AG08396 (cell line): ENCODE data around the gene ORAI1.
"Not testable (repeated sequence)": the region's sequence is repeated elsewhere in the genome, so short reads cannot be mapped to it uniquely, and the experiment has no call there.

ENCODE experiments used
- DNase-seq: peaks from one replicate; pipeline ENCODE4 v3.0.0; 2012; ENCODE audit warnings: low spot score, mixed read lengths

Gene ORAI1

DNA sequence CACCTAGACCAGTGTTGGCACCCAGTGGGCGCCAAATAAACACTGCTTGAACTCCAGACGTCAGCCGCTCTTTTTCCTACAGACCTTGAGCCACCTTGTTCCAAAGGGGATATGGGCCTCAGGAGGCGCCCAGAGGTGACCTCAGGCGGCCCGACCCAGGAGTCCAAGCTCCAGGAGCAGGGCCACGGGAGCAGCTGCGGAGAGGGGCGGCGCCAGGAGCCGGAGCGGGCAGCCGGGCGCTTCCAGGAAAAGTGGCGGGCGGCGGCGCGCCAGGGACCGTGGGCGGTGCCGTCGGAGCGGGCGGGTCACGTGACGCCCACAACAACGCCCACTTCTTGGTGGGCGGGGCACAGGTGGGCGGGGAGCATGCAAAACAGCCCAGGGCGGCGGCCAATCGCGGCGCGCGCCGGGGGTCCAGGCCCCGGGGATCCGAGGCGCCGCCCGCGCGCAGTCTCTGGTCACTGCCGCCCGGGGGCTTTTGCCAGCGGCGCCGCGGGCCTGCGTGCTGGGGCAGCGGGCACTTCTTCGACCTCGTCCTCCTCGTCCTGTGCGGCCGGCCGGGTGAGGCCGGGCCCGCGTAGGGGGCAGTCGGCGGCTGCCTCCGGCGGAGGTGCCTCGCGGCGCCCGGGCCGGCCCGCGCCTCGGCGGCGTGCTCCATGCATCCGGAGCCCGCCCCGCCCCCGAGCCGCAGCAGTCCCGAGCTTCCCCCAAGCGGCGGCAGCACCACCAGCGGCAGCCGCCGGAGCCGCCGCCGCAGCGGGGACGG, at the start of gene ORAI1:
Gene ORAI1 (plus strand): TSS at position 444 of the 766 bp plus-strand sequence.
- DNase-seq, result peak; percentile 99

GRCh38 chr12:121576851-121577391, 49.4 kb upstream of the ORAI1 start:
- peak; percentile 84 for DNase-seq

- DNase-seq, result peak; percentile 13
Observed at GRCh38 chr12:121577443-121578180, 48.7 kb upstream of the ORAI1 start.

GRCh38 chr12:121578230-121579189, 47.8 kb upstream of the ORAI1 start:
- peak; percentile 81 for DNase-seq

DNA sequence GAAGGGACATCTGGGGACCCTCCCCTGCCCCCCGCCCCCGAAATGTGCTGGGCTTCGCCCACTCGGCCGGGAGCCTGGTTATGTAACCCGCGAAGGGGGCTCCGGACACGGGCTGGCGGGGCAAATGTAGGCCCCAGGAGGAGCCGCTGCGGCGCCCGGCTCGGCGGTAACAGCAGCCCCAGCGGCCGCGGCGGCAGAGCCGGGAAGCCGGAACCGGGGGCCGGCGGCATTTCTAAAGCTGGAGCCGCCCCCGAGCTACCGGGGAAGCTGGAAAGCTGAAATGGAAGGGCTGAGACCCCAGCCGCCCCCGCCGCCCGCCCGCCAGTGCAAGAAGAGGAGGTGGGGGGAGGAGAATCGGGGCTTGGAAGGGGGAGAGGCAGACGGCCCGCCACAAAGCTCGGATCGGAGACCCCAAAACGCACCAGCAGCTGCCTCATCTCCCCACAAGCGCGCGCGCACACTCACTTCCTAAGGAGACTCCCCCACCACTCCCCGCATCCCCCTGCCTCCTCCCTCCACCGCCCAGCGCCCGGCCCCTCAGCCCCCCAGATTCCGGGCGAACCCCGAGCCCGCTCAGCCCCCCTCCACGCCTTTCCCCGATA, 47.0 kb upstream of the ORAI1 start:
- DNase-seq, result peak; percentile 43

DNA sequence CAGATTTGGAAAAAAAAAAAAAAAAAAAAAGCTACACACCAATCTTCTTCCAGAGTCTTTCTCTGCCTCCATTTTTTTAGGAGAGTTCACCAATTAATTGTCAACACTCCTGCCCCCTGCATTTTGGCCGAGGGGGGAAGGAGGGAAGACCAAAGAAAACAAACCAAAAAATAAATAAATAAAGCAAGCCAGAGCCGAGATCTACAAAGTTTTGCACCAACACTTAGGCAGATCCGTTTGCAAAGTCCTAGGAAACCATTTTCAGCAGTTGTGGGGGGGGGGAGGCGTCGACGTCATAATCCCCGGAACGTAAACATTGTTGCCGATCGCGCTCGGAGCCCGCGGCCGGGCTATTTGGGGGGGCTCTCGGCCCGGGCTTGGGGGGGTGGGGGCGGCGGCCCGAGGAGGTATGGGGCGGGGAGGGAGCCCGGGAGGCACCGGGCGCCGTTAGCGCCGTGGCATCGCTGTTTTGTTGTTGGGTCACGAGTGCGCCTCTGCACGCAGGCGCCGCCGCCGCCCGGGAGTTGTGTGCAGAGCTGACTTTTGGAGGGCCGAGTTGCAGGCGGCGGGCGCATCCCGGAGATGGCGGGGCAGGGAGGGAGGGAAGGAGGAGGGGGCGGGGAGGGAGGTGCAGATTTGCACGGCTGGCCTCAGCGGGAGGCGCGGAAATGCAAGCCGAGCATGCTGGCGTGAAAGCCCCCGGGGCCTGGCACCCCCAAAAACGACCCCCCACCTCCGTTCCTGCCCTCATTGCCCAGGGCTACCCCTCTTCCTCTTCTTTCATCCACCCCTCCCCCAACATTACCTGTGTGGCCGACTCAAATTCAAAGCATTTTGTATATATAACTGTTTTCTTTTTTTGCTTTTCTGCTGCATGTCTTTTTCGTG, 46.1 kb upstream of the ORAI1 start:
- DNase-seq, result peak; percentile 77

DNA sequence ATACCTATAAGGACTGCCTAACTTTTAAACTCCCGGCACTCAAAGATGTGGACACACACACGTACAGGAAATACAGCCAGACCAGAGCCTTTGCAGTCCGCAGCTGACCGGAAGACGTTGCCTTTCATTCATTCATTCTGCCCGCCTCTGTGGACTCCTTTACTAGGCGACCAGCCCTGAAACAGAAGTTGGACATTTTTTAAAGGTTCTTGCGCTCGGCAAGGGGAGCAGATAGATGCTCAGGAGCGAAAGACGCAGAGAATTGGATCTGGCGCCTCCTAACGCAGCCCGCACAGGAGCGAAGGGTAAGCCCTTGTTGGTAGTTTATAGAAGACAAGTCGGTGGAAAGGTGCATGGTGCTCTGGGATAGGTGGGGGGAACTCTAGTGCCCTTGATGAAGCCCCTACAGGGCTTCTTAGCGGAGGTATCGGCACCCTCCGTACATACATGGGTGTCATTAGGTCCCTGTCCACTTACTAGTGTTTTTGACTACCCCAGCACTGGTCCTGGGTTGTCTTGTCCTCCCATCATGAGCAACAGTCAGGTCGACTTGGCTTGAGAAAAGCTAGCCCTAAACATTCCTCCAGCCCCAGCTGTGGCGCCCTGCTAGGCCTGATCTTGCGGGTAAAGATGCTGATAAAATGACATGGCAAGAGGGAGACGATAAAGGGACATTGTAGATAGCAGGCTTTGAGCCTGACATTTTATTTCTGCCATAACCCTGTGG, 45.2 kb upstream of the ORAI1 start, which contains the start of gene KDM2B:
Gene KDM2B (minus strand): TSS at position 65 of the 727 bp plus-strand sequence. CDS start 112 bp downstream, outside the sequence.
- peak; percentile 31 for DNase-seq

GRCh38 chr12:121581686-121582429, 44.5 kb upstream of the ORAI1 start:
- peak; percentile 68 for DNase-seq

DNA sequence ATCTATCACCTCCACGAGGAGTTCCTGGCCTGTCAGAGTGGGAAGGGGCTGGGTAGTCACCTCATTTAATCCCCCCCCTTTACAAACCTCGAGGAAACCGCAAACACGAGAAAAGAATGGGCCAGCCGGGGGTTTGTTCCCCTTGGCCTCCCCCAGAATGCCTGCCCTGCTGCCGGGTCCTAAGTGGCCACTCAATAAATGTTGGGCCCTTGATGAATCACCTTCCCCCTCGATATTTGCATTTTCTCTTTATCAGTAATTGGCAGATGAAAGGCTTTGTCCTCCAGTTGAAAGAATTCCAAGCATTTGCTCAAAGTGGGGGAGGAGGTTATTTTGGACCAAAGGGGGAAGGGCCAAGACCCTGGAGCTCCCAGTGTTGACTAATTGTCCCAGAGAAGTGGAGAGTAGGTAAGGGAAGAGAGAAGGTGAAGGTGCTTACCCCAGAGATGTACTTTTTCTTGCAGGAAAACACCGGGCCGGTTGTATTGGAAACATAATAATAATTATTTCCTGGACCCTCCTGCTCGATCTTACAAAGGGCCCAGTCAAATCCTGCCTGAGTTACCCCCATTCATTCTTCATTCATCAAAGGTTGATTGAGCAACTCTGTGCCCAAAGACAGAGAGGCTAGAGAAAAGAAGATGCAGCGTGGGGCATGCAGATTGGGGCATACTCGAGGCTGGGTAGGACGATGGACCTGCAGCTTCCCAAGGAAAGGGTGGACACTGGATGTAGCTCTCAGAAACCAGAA, 43.6 kb upstream of the ORAI1 start:
- peak; percentile 13 for DNase-seq

- not testable (repeated sequence) for DNase-seq
Observed at GRCh38 chr12:121583334-121583661, 43.0 kb upstream of the ORAI1 start.

GRCh38 chr12:121584885-121585284, 41.4 kb upstream of the ORAI1 start:
- DNase-seq, result not testable (repeated sequence)

DNA sequence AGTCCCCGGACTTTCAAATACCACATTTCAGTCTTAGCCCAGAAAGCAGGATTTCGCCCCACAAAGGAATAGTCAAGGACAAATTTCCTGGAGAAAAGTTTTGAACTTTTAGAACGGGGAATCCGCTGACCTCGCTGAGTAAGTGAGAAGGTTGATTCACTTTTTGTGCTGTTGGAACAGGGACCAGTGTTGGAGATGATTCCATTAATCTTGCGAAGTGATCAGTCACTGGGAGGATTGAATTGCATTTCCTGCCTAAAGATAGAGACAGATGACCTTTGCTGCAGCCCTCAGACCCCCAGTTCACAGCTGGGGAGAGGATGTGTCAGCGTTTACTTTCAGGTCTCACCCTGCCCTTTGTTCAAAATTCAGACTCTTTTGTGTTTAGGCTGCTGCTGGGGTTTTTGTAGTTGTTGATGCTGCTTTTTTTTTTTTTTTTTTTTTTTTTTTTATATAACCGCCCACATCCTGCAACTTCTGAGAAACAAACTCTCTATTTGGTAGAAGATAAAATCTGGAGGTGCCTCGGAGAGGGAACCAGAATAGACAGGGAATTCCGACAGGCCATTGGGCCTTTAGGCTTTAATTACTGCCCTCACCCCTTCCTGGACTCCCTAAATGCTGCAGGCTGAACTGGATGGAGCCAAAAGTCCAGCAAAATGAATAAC, 35.7 kb upstream of the ORAI1 start:
- DNase-seq, result peak; percentile 28

GRCh38 chr12:121592320-121592719, 34.0 kb upstream of the ORAI1 start:
- DNase-seq, result no peak

DNA sequence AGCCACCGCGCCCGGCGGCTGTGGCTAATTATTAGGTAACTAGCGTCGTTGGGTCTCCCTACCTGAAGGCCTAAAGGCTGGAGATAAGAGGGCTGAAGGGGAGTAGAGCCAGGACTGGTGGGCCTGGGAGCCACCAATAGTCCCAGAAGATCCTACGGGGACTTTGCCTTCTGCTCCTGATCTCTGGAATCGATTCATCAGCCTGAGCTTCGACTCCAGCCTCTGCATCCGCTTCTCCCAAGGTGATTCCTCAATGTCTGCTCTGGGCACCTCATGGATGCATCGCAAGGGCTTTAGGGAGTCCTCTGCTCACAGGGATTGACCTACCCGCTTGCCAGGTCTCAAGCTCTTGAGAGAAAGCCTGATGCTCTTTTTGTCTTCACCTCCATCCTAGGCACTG, 30.8 kb upstream of the ORAI1 start:
- DNase-seq, result no peak

DNA sequence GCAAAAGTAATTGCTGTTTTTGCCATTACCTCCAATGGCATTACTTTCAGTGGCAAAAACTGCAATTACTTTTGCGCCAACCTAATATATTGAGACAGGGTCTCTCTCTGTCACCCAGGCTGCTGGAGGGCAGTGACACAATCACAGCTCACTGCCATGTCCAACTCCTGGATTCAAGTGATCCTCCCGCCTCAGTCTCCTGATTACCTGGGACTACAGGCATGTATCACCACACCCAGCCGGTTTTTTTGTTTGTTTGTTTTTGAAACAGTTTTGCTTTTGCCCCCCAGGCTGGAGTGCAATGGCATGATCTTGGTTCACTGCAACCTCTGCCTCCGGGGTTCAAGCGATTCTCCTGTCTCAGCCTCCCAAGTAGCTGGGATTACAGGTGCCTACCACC, 29.8 kb upstream of the ORAI1 start:
- DNase-seq, result no peak

DNA sequence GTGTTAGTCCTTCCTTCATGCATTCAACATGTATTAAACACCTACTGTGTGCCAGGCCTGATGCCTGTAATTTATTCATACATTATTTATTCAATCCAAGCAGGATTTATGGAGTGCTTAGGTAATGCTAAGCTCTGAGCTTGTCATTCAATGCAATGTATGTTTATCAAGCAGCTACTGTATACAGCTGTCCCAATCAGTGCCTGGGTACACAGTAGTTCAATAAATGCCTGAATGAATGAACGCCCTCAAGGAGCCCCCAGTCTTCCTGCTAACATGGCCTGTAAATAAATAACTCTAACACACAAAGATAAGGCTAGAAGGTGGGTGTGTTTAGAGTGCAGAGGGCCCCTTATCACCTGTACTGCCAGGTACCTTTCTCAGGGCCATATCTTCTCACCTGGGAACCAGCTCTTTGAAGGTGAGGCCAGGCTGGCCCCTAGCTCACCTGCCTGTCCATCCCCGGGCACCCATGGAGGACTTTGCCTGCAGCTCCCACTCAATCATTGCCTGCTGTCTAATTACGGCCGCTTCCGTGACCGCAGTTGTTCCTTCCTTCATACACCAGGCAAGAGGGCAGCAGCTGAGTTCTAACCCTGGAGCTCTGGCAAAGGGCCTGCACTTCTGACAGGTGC, 25.5 kb upstream of the ORAI1 start:
- no peak for DNase-seq

DNA sequence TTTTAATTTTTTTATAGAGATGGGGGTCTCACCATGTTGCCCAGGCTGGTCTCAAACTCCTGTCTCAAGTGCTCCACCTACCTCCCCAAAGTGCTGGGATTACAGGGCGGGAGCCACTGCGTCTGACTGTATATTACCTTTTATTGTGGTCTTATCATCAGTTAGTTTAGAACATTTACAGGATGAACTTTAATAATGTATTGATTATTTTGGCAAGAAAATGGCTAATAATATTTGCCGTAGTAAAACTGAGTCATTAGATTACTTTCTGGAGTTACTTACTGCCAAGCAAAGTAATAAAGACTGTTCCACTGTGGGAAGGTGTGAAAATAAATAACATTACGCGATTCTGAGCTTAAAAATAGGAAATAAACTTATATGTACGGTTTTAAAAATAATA, 23.6 kb upstream of the ORAI1 start:
- no peak for DNase-seq
